ENCODE results near the gene RBM45. TPM values are rescaled to one million over a fixed set of nuclear protein-coding genes. Genes with fewer than 3 reads are reported as not detected.

RBM45 gene
- polyA plus RNA-seq, 1 experiment, result 5.4 TPM

- no peak overlapping the region for H3K4me3 ChIP-seq (ENCODE audit: low read depth, low read length)
- ChIA-PET POLR2A (no interaction called here), CTCF (no interaction called here)
- H3K27me3 ChIP-seq (ENCODE audit: control insufficient read depth, insufficient read depth, low read length), result no peaks in the 10 kb centered on the region
- no peak for TF ChIP-seq CTCF (IDR thresholded peaks at IDR 0.05; ENCODE audit: insufficient read depth, low read depth, low read length)
- DNase-seq (ENCODE audit: low read depth), result no peak
- no peaks in the 10 kb centered on the region for H3K36me3 ChIP-seq (ENCODE audit: control insufficient read depth, insufficient read depth, low read length)
These were observed 51.7 kb downstream of the RBM45 start for GRCh38 chr2:178163911-178164310.

- CTCF ChIA-PET, result no interaction called here
- no peak for TF ChIP-seq CTCF (IDR thresholded peaks at IDR 0.05; ENCODE audit: insufficient read depth, low read depth, low read length)
- POLR2A ChIA-PET, result no interaction called here
These were observed 61.4 kb downstream of the RBM45 start for GRCh38 chr2:178173657-178174056.

DNA sequence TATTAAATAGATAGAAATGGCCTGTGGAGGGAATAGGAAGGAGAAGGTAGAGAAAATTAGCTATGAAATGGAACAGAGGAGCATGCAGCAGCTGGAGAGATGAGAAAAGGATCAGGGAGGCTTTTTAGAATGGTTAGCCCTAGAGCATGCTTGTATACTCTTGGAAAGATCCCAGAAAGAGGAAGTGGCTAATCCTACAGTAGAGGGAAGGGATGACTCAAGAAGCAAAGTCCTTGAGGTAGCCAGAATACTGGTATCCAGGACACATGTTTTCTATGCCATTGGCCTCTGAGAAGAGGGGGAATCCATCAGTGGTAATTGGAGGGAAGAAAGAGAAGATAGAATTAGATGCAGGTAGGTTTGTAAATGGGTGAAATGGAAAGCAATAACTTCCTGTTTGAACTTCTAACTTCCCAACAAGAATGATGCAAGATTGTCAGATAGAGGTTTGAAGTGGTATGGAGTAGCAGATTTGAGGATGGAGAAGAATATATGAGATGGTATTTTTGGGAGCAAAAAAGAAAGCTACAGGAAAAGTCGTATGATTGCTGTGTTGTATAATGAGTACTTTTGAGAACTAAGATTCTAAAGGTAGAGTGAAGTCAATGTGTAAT is 64.9 kb downstream of the RBM45 start:
- POLR2A ChIA-PET, result no interaction called here
- Histone ChIP-seq H3K36me3 (ENCODE audit: control insufficient read depth, insufficient read depth, low read length) (no peaks in the 10 kb centered on the region), H3K27me3 (ENCODE audit: control insufficient read depth, insufficient read depth, low read length) (no peaks in the 10 kb centered on the region), H3K4me3 (ENCODE audit: low read depth, low read length) (no peak overlapping the region)
- TF ChIP-seq CTCF (IDR thresholded peaks at IDR 0.05; ENCODE audit: insufficient read depth, low read depth, low read length), result no peak
- CTCF ChIA-PET, result interaction anchor here (1.0 kb wide), 1 partner anchor 238 kb away, joined by 3 read pairs; no protein-coding TSS in a partner anchor
- DNase-seq (ENCODE audit: low read depth), result peak; percentile 4

More at GRCh38 chr2:178173657-178174056, 61.4 kb downstream of the RBM45 start:
- DNase-seq (ENCODE audit: low read depth), result no peak
- Histone ChIP-seq H3K27me3 (ENCODE audit: control insufficient read depth, insufficient read depth, low read length) (no peaks in the 10 kb centered on the region), H3K4me3 (ENCODE audit: low read depth, low read length) (no peak overlapping the region), H3K36me3 (ENCODE audit: control insufficient read depth, insufficient read depth, low read length) (no peaks in the 10 kb centered on the region)

Small RNA genes lying within 50 kb of the gene (small RNA-seq; reads per million reads assigned to genes)
- gene AC011998.1 (ENCODE audit: insufficient read length, low read depth, low replicate concordance) (not detected), gene RNU5E-9P (ENCODE audit: insufficient read length, low read depth, low replicate concordance) (not detected)

Other genes starting within 250 kb of the RBM45 start
- 0.53 and 1.2 TPM in 2 replicates for gene PDE11A, start 39.7 kb upstream of the RBM45 start, polyA plus RNA-seq (2011; rRNA removed)
- 3.7 and 5.1 TPM in 2 replicates for gene OSBPL6, start 82.1 kb downstream of the RBM45 start, polyA plus RNA-seq (2011; rRNA removed)